ENCODE data around the gene RBMS1.

Gene RBMS1

GRCh38 chr2:160434254-160434948 lies 59.2 kb downstream of the RBMS1 start:
- TF ChIP-seq CTCF (IDR thresholded peaks at IDR 0.05; ENCODE audit: insufficient read depth, missing control alignments) = no peak
- FAIRE-seq (no peak), DNase-seq (ENCODE audit: insufficient read length, low spot score) (no peak)

DNA sequence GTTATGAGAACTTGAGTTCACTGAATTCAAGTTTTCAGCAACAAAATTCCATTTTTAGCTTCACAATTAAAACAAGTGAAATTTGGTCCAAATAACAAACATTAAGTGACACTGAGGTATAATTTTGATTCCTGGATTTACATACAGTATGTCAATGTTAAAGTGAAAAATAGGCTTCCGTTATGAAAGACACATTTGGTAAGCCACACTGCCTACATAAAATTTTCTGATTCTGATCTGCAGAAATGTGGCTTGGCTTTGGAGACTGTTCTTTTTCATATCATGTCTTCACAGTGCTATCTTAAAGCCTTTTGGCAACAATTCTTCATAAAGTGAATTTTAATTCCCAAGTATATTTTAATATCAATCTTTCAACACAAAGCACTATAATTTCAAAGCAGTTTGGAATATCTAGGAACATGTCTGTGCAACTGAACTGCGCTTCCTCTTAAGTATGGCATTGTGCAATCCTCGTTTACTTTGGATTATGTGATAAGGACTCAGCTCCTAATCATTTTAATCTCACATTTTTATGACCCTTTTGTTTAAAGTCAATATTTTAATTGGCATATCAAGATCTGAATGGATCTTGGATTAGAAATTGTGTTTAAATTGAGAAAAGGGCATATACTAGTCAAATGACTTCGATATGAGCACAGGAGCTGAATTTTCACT lies 60.0 kb downstream of the RBMS1 start:
- DNase-seq (ENCODE audit: insufficient read length, low spot score) (no peak), FAIRE-seq (no peak)
- TF ChIP-seq CTCF (IDR thresholded peaks at IDR 0.05; ENCODE audit: insufficient read depth, missing control alignments) = no peak

DNA sequence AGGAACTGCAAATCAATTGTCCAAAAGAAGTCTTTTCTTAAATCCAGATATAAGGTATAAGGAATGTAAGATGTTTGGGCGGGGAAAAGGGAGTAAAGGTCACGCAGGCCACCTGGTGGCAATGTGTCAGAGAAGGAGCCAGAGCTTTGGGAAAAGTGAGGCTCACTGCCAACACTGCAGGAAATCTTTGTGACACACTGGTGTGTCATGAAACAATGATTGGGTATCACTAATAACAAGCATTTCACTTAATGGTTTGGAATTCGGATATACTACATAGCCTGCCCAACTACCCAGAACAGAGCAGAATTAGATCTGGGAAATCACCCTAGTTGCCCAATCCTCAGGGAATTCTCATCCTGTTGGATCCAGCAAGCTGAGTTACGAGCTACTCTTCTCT lies 61.0 kb downstream of the RBMS1 start:
- no peak for TF ChIP-seq CTCF (IDR thresholded peaks at IDR 0.05; ENCODE audit: insufficient read depth, missing control alignments)
- DNase-seq (ENCODE audit: insufficient read length, low spot score) (no peak), FAIRE-seq (no peak)

GRCh38 chr2:160431441-160431840 lies 62.2 kb downstream of the RBMS1 start:
- no peak for TF ChIP-seq CTCF (IDR thresholded peaks at IDR 0.05; ENCODE audit: insufficient read depth, missing control alignments)
- DNase-seq (ENCODE audit: insufficient read length, low spot score) (no peak), FAIRE-seq (no peak)

- no peak for FAIRE-seq
- TF ChIP-seq CTCF (IDR thresholded peaks at IDR 0.05; ENCODE audit: insufficient read depth, missing control alignments) = no peak
- DNase-seq (ENCODE audit: insufficient read length, low spot score) = no peak
These were observed 63.6 kb downstream of the RBMS1 start for GRCh38 chr2:160430001-160430344.

- no peak for FAIRE-seq
- no peak for DNase-seq (ENCODE audit: insufficient read length, low spot score)
- peak; percentile 51 for TF ChIP-seq CTCF (IDR thresholded peaks at IDR 0.05; ENCODE audit: insufficient read depth, missing control alignments)
These were observed 64.2 kb downstream of the RBMS1 start for GRCh38 chr2:160429248-160430000.

GRCh38 chr2:160428405-160428763 lies 65.2 kb downstream of the RBMS1 start:
- FAIRE-seq = no peak
- no peak for DNase-seq (ENCODE audit: insufficient read length, low spot score)
- TF ChIP-seq CTCF (IDR thresholded peaks at IDR 0.05; ENCODE audit: insufficient read depth, missing control alignments) = no peak
